Keratinocyte (primary cell): ENCODE data around the gene BANP.

Source experiments
- EZH2 ChIP-seq: IDR thresholded peaks from one replicate; pipeline ENCODE4 v1.6.1; 2012; ENCODE audit warnings: inconsistent platforms, mild to moderate bottlenecking, low read length, moderate library complexity
- TF ChIP-seq, protein P1 (sequence below), 3 experiments: IDR thresholded peaks in 1 of 3; conservative IDR thresholded peaks in 1 of 3; optimal IDR thresholded peaks in 1 of 3; 2 replicates in 2 of 3; 3 replicates in 1 of 3; pipeline versions ENCODE3 to v1.5.1; 2011; ENCODE audit warnings: low read length in 3 of 3, mild to moderate bottlenecking in 3 of 3, moderate library complexity in 2 of 3, control low read depth in 1 of 3, inconsistent platforms in 1 of 3; ENCODE audit not compliant: insufficient read depth in 2 of 3; ENCODE audit errors: extremely low read depth in 1 of 3

DNA sequence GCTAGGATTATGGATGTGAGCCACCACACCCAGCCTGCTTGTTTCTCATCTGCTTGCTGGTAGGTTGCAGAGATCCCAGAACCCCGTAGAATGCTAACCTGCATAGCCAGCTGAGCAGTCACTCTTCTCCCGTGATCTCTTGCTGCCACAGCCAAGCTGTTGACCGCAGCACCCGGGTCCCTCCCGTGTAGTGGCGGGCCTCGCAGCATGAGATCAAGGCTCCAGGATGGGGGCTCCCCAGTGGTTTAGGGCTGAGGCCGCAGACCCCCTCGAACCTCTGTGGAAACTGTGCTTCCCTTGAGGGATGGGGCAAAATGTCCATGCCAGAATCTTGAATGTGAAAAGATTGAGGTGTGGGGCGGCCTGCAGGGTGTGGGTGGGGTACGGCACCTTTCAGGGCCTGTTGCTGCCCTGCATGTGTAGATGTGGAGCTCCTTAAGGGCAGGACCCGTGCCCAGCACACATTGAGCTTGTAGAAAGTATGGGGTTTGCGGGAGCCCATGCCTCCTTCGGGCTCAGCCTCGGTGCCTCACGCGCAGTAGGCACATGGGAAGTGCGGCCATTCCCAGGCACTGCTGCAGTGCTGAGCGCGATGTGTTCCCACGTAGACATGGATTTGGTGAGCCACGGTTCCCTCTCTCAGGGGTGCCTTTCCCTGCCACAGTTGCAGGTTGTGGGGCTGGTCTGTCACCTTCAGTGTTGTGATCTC lies 99.9 kb downstream of the BANP start:
- TF ChIP-seq, protein P1, sequence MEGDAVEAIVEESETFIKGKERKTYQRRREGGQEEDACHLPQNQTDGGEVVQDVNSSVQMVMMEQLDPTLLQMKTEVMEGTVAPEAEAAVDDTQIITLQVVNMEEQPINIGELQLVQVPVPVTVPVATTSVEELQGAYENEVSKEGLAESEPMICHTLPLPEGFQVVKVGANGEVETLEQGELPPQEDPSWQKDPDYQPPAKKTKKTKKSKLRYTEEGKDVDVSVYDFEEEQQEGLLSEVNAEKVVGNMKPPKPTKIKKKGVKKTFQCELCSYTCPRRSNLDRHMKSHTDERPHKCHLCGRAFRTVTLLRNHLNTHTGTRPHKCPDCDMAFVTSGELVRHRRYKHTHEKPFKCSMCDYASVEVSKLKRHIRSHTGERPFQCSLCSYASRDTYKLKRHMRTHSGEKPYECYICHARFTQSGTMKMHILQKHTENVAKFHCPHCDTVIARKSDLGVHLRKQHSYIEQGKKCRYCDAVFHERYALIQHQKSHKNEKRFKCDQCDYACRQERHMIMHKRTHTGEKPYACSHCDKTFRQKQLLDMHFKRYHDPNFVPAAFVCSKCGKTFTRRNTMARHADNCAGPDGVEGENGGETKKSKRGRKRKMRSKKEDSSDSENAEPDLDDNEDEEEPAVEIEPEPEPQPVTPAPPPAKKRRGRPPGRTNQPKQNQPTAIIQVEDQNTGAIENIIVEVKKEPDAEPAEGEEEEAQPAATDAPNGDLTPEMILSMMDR (optimal IDR thresholded peaks at IDR 0.05 in 1 of 3, IDR thresholded peaks at IDR 0.05 in 1 of 3, conservative IDR thresholded peaks at IDR 0.05 in 1 of 3; ENCODE audit: extremely low read depth in 1 of 3, insufficient read depth in 2 of 3, low read length in 3 of 3): no peak
- no peak for TF ChIP-seq EZH2
